ENCODE measurements around the gene TMTC1.

TMTC1 gene

DNA sequence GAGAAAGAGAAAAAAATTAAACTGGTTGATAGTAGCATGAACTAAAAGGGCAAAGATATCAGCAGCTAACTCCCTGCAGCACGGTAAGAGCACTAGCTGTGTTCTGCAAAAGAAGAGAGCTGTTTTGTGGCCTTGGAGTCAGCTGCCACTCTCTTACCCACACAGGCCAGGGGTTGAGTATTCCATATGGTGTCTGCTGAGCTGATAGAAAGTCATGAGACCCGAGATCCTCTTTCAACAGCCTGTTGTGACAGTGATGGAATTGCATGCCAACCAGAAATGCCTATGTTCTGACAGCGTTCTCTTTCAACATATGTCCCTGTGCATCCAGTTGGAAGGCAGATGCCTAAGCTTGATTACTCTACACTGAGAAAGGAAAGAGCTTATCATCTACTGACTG lies 39.9 kb downstream of the TMTC1 start:
- Histone ChIP-seq H3K36me3 (ENCODE audit: control insufficient read depth, insufficient read depth, low read length) (no peaks in the 10 kb centered on the region), H2AFZ (no peak overlapping the region), H3K27ac (no peak overlapping the region), H3K4me1 (peaks cover 18% of the 10 kb centered on the region), H3K27me3 (ENCODE audit: control insufficient read depth, insufficient read depth, low read length) (no peaks in the 10 kb centered on the region), H3K4me2 (ENCODE audit: low read length) (no peak overlapping the region), H3K79me2 (peaks cover 3% of the 10 kb centered on the region), H3K9me3 (ENCODE audit: control insufficient read depth, low read length) (no peaks in the 10 kb centered on the region), H3K4me3 (ENCODE audit: low read depth, low read length) (no peak overlapping the region), H3K9ac (no peak overlapping the region)
- TF ChIP-seq, protein P1, sequence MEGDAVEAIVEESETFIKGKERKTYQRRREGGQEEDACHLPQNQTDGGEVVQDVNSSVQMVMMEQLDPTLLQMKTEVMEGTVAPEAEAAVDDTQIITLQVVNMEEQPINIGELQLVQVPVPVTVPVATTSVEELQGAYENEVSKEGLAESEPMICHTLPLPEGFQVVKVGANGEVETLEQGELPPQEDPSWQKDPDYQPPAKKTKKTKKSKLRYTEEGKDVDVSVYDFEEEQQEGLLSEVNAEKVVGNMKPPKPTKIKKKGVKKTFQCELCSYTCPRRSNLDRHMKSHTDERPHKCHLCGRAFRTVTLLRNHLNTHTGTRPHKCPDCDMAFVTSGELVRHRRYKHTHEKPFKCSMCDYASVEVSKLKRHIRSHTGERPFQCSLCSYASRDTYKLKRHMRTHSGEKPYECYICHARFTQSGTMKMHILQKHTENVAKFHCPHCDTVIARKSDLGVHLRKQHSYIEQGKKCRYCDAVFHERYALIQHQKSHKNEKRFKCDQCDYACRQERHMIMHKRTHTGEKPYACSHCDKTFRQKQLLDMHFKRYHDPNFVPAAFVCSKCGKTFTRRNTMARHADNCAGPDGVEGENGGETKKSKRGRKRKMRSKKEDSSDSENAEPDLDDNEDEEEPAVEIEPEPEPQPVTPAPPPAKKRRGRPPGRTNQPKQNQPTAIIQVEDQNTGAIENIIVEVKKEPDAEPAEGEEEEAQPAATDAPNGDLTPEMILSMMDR (IDR thresholded peaks at IDR 0.05) = no peak

DNA sequence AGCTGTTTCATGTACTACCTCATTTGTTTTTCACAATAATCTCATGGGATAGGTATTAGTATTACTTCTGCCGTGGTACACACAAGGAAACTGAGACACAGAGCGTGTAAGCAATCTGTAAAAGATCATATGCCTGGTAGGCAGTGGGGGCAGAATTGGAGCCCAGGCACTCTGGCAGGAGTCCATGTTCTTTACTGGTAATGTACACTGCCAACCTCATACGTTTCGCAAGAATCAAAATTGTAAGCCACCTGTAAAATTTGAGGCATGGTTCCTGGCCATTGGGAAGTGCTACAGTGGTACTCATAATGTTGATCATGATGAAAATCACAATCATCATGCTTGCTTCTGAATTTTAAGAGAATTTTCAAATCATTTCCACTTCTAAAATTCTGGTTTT lies 40.7 kb downstream of the TMTC1 start:
- H3K79me2 ChIP-seq = peaks cover 3% of the 10 kb centered on the region
- H3K27me3 ChIP-seq (ENCODE audit: control insufficient read depth, insufficient read depth, low read length) = no peaks in the 10 kb centered on the region
- H3K9me3 ChIP-seq (ENCODE audit: control insufficient read depth, low read length) = no peaks in the 10 kb centered on the region
- H3K36me3 ChIP-seq (ENCODE audit: control insufficient read depth, insufficient read depth, low read length) = no peaks in the 10 kb centered on the region
- no peak overlapping the region for H3K4me3 ChIP-seq (ENCODE audit: low read depth, low read length)
- H3K27ac ChIP-seq = no peak overlapping the region
- TF ChIP-seq, protein P1 (IDR thresholded peaks at IDR 0.05) = no peak
- no peak overlapping the region for H3K9ac ChIP-seq
- H3K4me2 ChIP-seq (ENCODE audit: low read length) = no peak overlapping the region
- no peak overlapping the region for H2AFZ ChIP-seq
- H3K4me1 ChIP-seq = peaks cover 18% of the 10 kb centered on the region

DNA sequence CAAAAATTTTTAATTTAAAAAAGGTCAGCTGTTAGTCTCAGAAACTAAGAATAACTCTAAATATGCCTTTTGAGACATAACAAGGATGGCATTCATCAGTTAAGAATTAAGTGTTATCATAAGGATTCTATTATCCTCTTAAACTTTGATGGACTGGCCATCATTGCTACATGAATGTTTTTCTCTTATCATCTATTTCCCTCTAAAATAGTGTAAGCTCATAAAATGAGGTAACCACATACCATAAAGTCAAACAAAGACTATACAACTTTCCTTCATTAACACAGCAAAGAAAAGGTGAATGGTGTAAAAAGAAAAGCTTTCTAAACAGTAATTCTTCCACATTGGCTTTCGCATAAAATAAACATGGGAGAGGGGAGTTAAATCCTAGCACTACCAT lies 41.1 kb downstream of the TMTC1 start:
- Histone ChIP-seq H3K27me3 (ENCODE audit: control insufficient read depth, insufficient read depth, low read length) (no peaks in the 10 kb centered on the region), H3K79me2 (peaks cover 3% of the 10 kb centered on the region), H3K4me1 (peaks cover 14% of the 10 kb centered on the region), H3K4me3 (ENCODE audit: low read depth, low read length) (no peak overlapping the region), H3K9me3 (ENCODE audit: control insufficient read depth, low read length) (no peaks in the 10 kb centered on the region), H3K27ac (no peak overlapping the region), H3K9ac (no peak overlapping the region), H3K36me3 (ENCODE audit: control insufficient read depth, insufficient read depth, low read length) (no peaks in the 10 kb centered on the region), H2AFZ (no peak overlapping the region), H3K4me2 (ENCODE audit: low read length) (no peak overlapping the region)
- TF ChIP-seq, protein P1 (IDR thresholded peaks at IDR 0.05) = no peak

DNA sequence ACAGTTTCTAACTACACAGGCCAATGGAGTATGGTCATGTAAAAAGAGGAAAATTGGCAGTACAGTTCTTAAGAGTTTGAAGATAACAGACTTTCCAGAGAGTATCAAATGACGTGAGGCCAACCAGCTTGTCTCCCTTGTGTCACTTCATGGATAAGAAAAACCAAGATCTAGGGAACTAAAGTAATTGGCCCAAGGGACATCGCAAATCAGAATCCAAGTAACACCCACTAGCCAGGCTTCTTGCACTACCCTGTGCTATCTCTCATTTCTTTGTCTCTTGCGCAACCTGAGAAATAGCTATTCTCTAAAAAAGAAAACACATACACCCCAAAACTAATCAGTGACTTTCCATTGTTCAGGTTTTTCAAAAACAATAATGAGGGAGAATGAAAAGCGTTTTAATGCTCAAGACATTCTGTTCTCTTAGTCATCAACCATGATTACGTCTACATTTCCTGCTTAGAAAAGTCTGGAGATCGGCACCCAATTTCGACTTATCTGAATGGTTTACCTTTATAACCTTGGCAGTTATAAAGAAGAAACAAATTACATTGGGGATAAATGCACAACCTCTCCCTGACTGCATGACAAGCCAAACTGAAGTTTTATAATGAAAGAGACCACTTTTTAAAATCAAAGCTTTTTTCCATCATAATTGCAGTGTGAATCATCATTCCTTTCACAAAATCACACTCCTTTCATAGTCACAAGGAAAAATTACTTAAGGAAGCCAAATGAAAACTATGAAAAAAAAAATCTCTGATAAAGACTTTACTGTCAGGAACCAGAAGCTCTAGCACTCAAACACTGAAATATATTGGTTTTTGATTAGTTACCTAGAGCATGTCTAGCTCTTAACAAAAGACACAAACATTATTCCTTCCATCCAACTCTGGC lies 42.1 kb downstream of the TMTC1 start:
- peak overlapping the region; percentile 3 for H3K27ac ChIP-seq
- H2AFZ ChIP-seq = no peak overlapping the region
- H3K4me1 ChIP-seq = peaks cover 11% of the 10 kb centered on the region

More for the DNA sequence above, 42.1 kb downstream of the TMTC1 start:
- Histone ChIP-seq H3K9me3 (ENCODE audit: control insufficient read depth, low read length) (no peaks in the 10 kb centered on the region), H3K9ac (no peak overlapping the region), H3K4me3 (ENCODE audit: low read depth, low read length) (no peak overlapping the region), H3K79me2 (peaks cover 3% of the 10 kb centered on the region), H3K36me3 (ENCODE audit: control insufficient read depth, insufficient read depth, low read length) (no peaks in the 10 kb centered on the region), H3K27me3 (ENCODE audit: control insufficient read depth, insufficient read depth, low read length) (no peaks in the 10 kb centered on the region), H3K4me2 (ENCODE audit: low read length) (no peak overlapping the region)
- TF ChIP-seq, protein P1 (IDR thresholded peaks at IDR 0.05) = no peak
